Tibial nerve (tissue), 4 donors: ENCODE measurements around the gene LIN37.

Experiments used
- CTCF ChIP-seq, 5 experiments: fragments of 200-600 bp in 3 of 5; fragments of 450-650 bp in 2 of 5; sonication (generic) in 3 of 5; IDR thresholded peaks; one replicate each; pipeline ENCODE4 v1.5.1; 2016 to 2019; ENCODE audit warnings: antibody characterized with exemption in 5 of 5, mild to moderate bottlenecking in 3 of 5, moderate library complexity in 2 of 5
- EP300 ChIP-seq, 2 donors: sonication (generic); formaldehyde crosslinking; IDR thresholded peaks; one replicate each; pipeline ENCODE4 v1.6.1; 2017; ENCODE audit warnings: antibody characterized with exemption in 2 of 2, mild to moderate bottlenecking in 1 of 2
- POLR2A ChIP-seq, 2 donors: fragments of 450-650 bp; IDR thresholded peaks; one replicate each; pipeline ENCODE4 v1.6.1; 2017; ENCODE audit warnings: antibody characterized with exemption in 2 of 2, mild to moderate bottlenecking in 2 of 2, moderate library complexity in 2 of 2

GRCh38 chr19:35796645-35797542 is 48.5 kb downstream of the LIN37 start:
- TF ChIP-seq POLR2A (IDR thresholded peaks at IDR 0.05) (no peak), CTCF (IDR thresholded peaks at IDR 0.05) (no peak), EP300 (IDR thresholded peaks at IDR 0.05) (no peak)
